HepG2 (cell line): ENCODE measurements around the gene BLVRB. TPM values are rescaled to one million over a fixed set of nuclear protein-coding genes. Genes with fewer than 3 reads are reported as not detected.

Experiments used
- AFF4 ChIP-seq: sonication (generic); formaldehyde crosslinking; IDR thresholded peaks from 2 replicates; pipeline ENCODE4 v1.4.0; 2020; ENCODE audit warnings: missing genetic modification reagents
- BATF2 ChIP-seq: sonication (generic); formaldehyde crosslinking; IDR thresholded peaks from 2 replicates; pipeline ENCODE4 v1.8.0; 2022; ENCODE audit warnings: mild to moderate bottlenecking, missing genetic modification reagents, moderate library complexity
- BRD4 ChIP-seq: sonication (generic); formaldehyde crosslinking; IDR thresholded peaks from 2 replicates; pipeline ENCODE4 v1.4.0; 2020; ENCODE audit warnings: missing genetic modification reagents
- CENPBD1 ChIP-seq: sonication (generic); formaldehyde crosslinking; IDR thresholded peaks from 2 replicates; pipeline ENCODE4 v1.8.0; 2022; ENCODE audit warnings: missing genetic modification reagents, low read depth, mild to moderate bottlenecking, borderline replicate concordance
- DMAP1 ChIP-seq: IDR thresholded peaks from 2 replicates; pipeline ENCODE4 v1.6.1; 2016
- KLF15 ChIP-seq: sonication (generic); formaldehyde crosslinking; IDR thresholded peaks from 2 replicates; pipeline ENCODE4 v1.8.1; 2023; ENCODE audit warnings: borderline replicate concordance, mild to moderate bottlenecking, inconsistent platforms, missing genetic modification reagents, mixed read lengths
- MLX ChIP-seq: IDR thresholded peaks from 2 replicates; pipeline ENCODE4 v1.6.1; 2016
- MYNN ChIP-seq: sonication (generic); formaldehyde crosslinking; IDR thresholded peaks from 2 replicates; pipeline ENCODE4 v1.4.0; 2020; ENCODE audit warnings: mild to moderate bottlenecking, low read depth, missing genetic modification reagents
- POGZ ChIP-seq: sonication (generic); formaldehyde crosslinking; IDR thresholded peaks from 2 replicates; pipeline ENCODE4 v1.4.0; 2020; ENCODE audit warnings: mild to moderate bottlenecking, missing genetic modification reagents
- TMF1 ChIP-seq: sonication (generic); formaldehyde crosslinking; IDR thresholded peaks from 2 replicates; pipeline ENCODE4 v1.8.1; 2022; ENCODE audit warnings: low read depth, missing genetic modification reagents
- TOE1 ChIP-seq: sonication (generic); formaldehyde crosslinking; IDR thresholded peaks from 2 replicates; pipeline ENCODE4 v1.4.0; 2020; ENCODE audit warnings: mild to moderate bottlenecking, missing genetic modification reagents
- ZFY ChIP-seq: sonication (generic); formaldehyde crosslinking; IDR thresholded peaks from 2 replicates; pipeline ENCODE4 v1.4.0; 2020; ENCODE audit warnings: missing genetic modification reagents
- ZNF616 ChIP-seq: sonication (generic); formaldehyde crosslinking; IDR thresholded peaks from 2 replicates; pipeline ENCODE4 v1.5.0; 2020; ENCODE audit warnings: low read depth, mild to moderate bottlenecking, missing genetic modification reagents
- ZNF747 ChIP-seq: sonication (generic); formaldehyde crosslinking; IDR thresholded peaks from 2 replicates; pipeline ENCODE4 v1.8.1; 2023; ENCODE audit warnings: missing genetic modification reagents, mild to moderate bottlenecking, borderline replicate concordance
- ZSCAN30 ChIP-seq: sonication (generic); formaldehyde crosslinking; IDR thresholded peaks from 2 replicates; pipeline ENCODE4 v1.5.0; 2020; ENCODE audit warnings: mild to moderate bottlenecking, missing genetic modification reagents
- polyA plus RNA-seq, 8 experiments: library from polyadenylated mRNA; depleted of rRNA in 3 of 8; stranded (reverse) in 7 of 8; unstranded in 1 of 8; fragments of >200 nt; fragmentation: Illumina TruSeq in 4 of 8; extraction: Trizol in 4 of 8; gene quantifications; 2 replicates each; pipeline versions ENCODE4 v1.2.1 to v1.2.3, GENCODE V29; 2011 to 2016; ENCODE audit warnings: low read depth in 4 of 8, missing spikeins in 1 of 8, mixed read lengths in 1 of 8; ENCODE audit not compliant: insufficient read depth in 1 of 8
- total RNA-seq, 5 experiments: library from RNA; depleted of rRNA; stranded (reverse); fragments of >200 nt; fragmentation: Illumina TruSeq; extraction: Trizol; gene quantifications; 2 replicates each; pipeline ENCODE4 v1.2.3, GENCODE V29; 2016; ENCODE audit warnings: low read depth in 1 of 5

BLVRB gene
- total and polyA plus RNA-seq, 2 of the 13 experiments (the other 11 are each of a cell fraction or from before 2014, with no cell fraction given), result 25.9 to 51.4 TPM

- TF ChIP-seq ZFY (CRISPR knock-in tag), result peak; percentile 70
- no peak for TF ChIP-seq AFF4
- no peak for TF ChIP-seq CENPBD1
- no peak; the same call in 1 of the 2 replicates for TF ChIP-seq KLF15 (CRISPR knock-in tag)
- 0 out of 2 replicates have a peak, but pooled peaks have one; percentile 37 for TF ChIP-seq ZNF747
- no peak for TF ChIP-seq ZNF616 (CRISPR knock-in tag)
- TF ChIP-seq DMAP1, result peak; percentile 47; the same call in 1 of the 2 replicates
- TF ChIP-seq TMF1 (CRISPR knock-in tag), result no peak
- no peak for TF ChIP-seq BATF2 (CRISPR knock-in tag)
- TF ChIP-seq POGZ (CRISPR knock-in tag), result no peak
- no peak for TF ChIP-seq MYNN (CRISPR knock-in tag)
- TF ChIP-seq TOE1 (CRISPR knock-in tag), result no peak
- no peak for TF ChIP-seq ZSCAN30 (CRISPR knock-in tag)
- TF ChIP-seq MLX (CRISPR knock-in tag), result peak; percentile 58; the same call in 1 of the 2 replicates
- no peak for TF ChIP-seq BRD4 (CRISPR knock-in tag)
Observed at GRCh38 chr19:40443131-40443999, 22.2 kb downstream of the BLVRB start (continued).
